H1 (cell line): Measurements from ENCODE around the gene ERICH2. TPM values are rescaled to one million over a fixed set of nuclear protein-coding genes. Genes with fewer than 3 reads are reported as not detected.

ENCODE experiments used
- CTCF ChIA-PET: fragments of 300-600 bp; sonication (Branson Sonifier 250); formaldehyde crosslinking; loops from one replicate; lab custom pipeline; 2021; ENCODE audit not compliant: partially characterized antibody; lab: Charles Lee
- POLR2A ChIA-PET: fragments of 300-600 bp; sonication (Branson Sonifier 250); formaldehyde crosslinking; loops from one replicate; lab custom pipeline; 2021; ENCODE audit warnings: inconsistent platforms; ENCODE audit not compliant: partially characterized antibody; lab: Charles Lee
- DNase-seq, 2 experiments: peaks; one replicate each; pipeline versions ENCODE4 v3.0.0 to v3.0.0-alpha.2; 2010 to 2022; ENCODE audit warnings: low spot score in 2 of 2, low read depth in 1 of 2, mixed read lengths in 1 of 2
- FAIRE-seq: peaks from 2 replicates; lab custom pipeline; 2011; peaks lifted over from hg19 to GRCh38; lab: Jason Lieb, UNC
- H2AFZ ChIP-seq: 2 replicates; pipeline ENCODE4 v1.8.1; 2012; ENCODE audit warnings: low read length, inconsistent platforms
- H2AK5ac ChIP-seq: 2 replicates; pipeline ENCODE4 v1.6.1; 2013; ENCODE audit warnings: low read depth, low read length
- H2BK120ac ChIP-seq: replicated peaks from 2 replicates; pipeline ENCODE3; 2013; ENCODE audit warnings: low read depth, low read length, inconsistent platforms
- H2BK12ac ChIP-seq: 2 replicates; pipeline ENCODE4 v1.6.1; 2013; ENCODE audit warnings: low read depth, low read length
- H2BK15ac ChIP-seq: 2 replicates; pipeline ENCODE4 v1.6.1; 2013; ENCODE audit warnings: low read length
- H2BK20ac ChIP-seq: 2 replicates; pipeline ENCODE4 v1.6.1; 2013; ENCODE audit warnings: low read length
- H2BK5ac ChIP-seq: 2 replicates; pipeline ENCODE4 v1.6.1; 2013; ENCODE audit warnings: low read depth, low read length
- H3K14ac ChIP-seq: 2 replicates; pipeline ENCODE4 v1.6.1; 2013; ENCODE audit warnings: inconsistent platforms; ENCODE audit not compliant: insufficient read length
- H3K18ac ChIP-seq: 2 replicates; pipeline ENCODE4 v1.6.1; 2013; ENCODE audit warnings: low read length; ENCODE audit errors: extremely low read depth
- H3K23ac ChIP-seq: 2 replicates; pipeline ENCODE4 v1.6.1; 2013; ENCODE audit warnings: inconsistent platforms; ENCODE audit not compliant: insufficient read length
- H3K23me2 ChIP-seq: 2 replicates; pipeline ENCODE4 v1.6.1; 2013; ENCODE audit warnings: low read depth, low read length
- H3K27ac ChIP-seq: 2 replicates; pipeline ENCODE4 v1.6.1; 2011; ENCODE audit warnings: low read depth, low read length, inconsistent platforms
- H3K27me3 ChIP-seq, 4 experiments: replicated peaks in 1 of 4; 1 replicate in 1 of 4; 2 replicates in 3 of 4; pipeline versions ENCODE4 v1.6.1 to v1.8.1; 2011 to 2013; ENCODE audit warnings: low read length in 3 of 4, mild to moderate bottlenecking in 3 of 4, inconsistent platforms in 2 of 4, mixed read lengths in 2 of 4, moderate library complexity in 1 of 4; ENCODE audit not compliant: control insufficient read depth in 3 of 4, insufficient read depth in 3 of 4; ENCODE audit errors: extremely low read depth in 1 of 4
- H3K36me3 ChIP-seq, 4 experiments: 2 replicates each; pipeline versions ENCODE4 v1.6.1 to v1.8.1; 2011 to 2013; ENCODE audit warnings: mild to moderate bottlenecking in 4 of 4, low read length in 3 of 4, moderate library complexity in 2 of 4, control low read depth in 1 of 4, inconsistent platforms in 1 of 4; ENCODE audit not compliant: insufficient read depth in 4 of 4, control insufficient read depth in 2 of 4
- H3K4ac ChIP-seq: replicated peaks from 2 replicates; pipeline ENCODE3; 2013; ENCODE audit warnings: low read length, low read depth, mixed read lengths, inconsistent platforms; ENCODE audit not compliant: insufficient read length
- H3K4me1 ChIP-seq, 4 experiments: replicated peaks in 1 of 4; 1 replicate in 1 of 4; 2 replicates in 3 of 4; pipeline versions ENCODE4 v1.6.1 to v1.8.1; 2011 to 2013; ENCODE audit warnings: low read length in 3 of 4, inconsistent platforms in 2 of 4, mixed read lengths in 1 of 4; ENCODE audit not compliant: insufficient read depth in 4 of 4, control insufficient read depth in 3 of 4
- H3K4me2 ChIP-seq, 2 experiments: 2 replicates each; pipeline versions ENCODE4 v1.6.1 to v1.8.1; 2011 to 2013; ENCODE audit warnings: low read depth in 2 of 2, low read length in 2 of 2, control low read depth in 1 of 2, inconsistent platforms in 1 of 2, mild to moderate bottlenecking in 1 of 2; ENCODE audit not compliant: insufficient read depth in 1 of 2
- H3K4me3 ChIP-seq, 4 experiments: fragments of 200-600, 300-600 bp in 1 of 4; sonication (generic), shearing (Covaris generic), sonication (Bioruptor Twin) in 1 of 4; 2 replicates each; pipeline versions ENCODE4 v1.5.1 to v1.8.1; 2011 to 2016; ENCODE audit warnings: low read length in 4 of 4, low read depth in 3 of 4, control low read depth in 2 of 4, inconsistent platforms in 2 of 4, mild to moderate bottlenecking in 2 of 4, mixed read lengths in 1 of 4, moderate library complexity in 1 of 4; ENCODE audit not compliant: insufficient read depth in 2 of 4; ENCODE audit errors: extremely low read depth in 1 of 4
- H3K56ac ChIP-seq: replicated peaks from 2 replicates; pipeline ENCODE3; 2013; ENCODE audit warnings: low read depth, mild to moderate bottlenecking, mixed read lengths, low read length, inconsistent platforms; ENCODE audit not compliant: insufficient read length
- H3K79me1 ChIP-seq: 2 replicates; pipeline ENCODE4 v1.6.1; 2013; ENCODE audit warnings: low read depth, low read length, control low read depth
- H3K79me2 ChIP-seq, 2 experiments: 2 replicates each; pipeline versions ENCODE4 v1.6.1 to v1.8.1; 2012 to 2013; ENCODE audit warnings: low read length in 2 of 2, mild to moderate bottlenecking in 2 of 2, inconsistent platforms in 1 of 2; ENCODE audit not compliant: insufficient read depth in 2 of 2, control insufficient read depth in 1 of 2
- H3K9ac ChIP-seq, 4 experiments: replicated peaks in 1 of 4; 1 replicate in 1 of 4; 2 replicates in 3 of 4; pipeline versions ENCODE4 v1.6.1 to v1.8.1; 2011 to 2013; ENCODE audit warnings: low read depth in 3 of 4, low read length in 3 of 4, control low read depth in 2 of 4, mild to moderate bottlenecking in 2 of 4, moderate library complexity in 2 of 4, inconsistent platforms in 1 of 4; ENCODE audit errors: extremely low read depth in 1 of 4
- H3K9me3 ChIP-seq, 2 experiments: 2 replicates each; pipeline versions ENCODE4 v1.6.1 to v1.8.1; 2012 to 2013; ENCODE audit warnings: mild to moderate bottlenecking in 2 of 2, moderate library complexity in 2 of 2, control low read depth in 1 of 2, inconsistent platforms in 1 of 2, low read depth in 1 of 2, low read length in 1 of 2, mixed read lengths in 1 of 2; ENCODE audit not compliant: insufficient read depth in 2 of 2
- H4K20me1 ChIP-seq, 2 experiments: replicated peaks in 1 of 2; 2 replicates each; pipeline versions ENCODE3 to v1.8.1; 2011 to 2013; ENCODE audit warnings: inconsistent platforms in 2 of 2, low read length in 2 of 2, mild to moderate bottlenecking in 1 of 2; ENCODE audit not compliant: insufficient read depth in 2 of 2, control insufficient read depth in 1 of 2
- H4K5ac ChIP-seq: 2 replicates; pipeline ENCODE4 v1.6.1; 2013; ENCODE audit warnings: low read length, low read depth, mixed read lengths, inconsistent platforms; ENCODE audit not compliant: insufficient read length
- H4K8ac ChIP-seq: 2 replicates; pipeline ENCODE4 v1.8.0; 2013; ENCODE audit warnings: mild to moderate bottlenecking, moderate library complexity, low read length, inconsistent platforms; ENCODE audit not compliant: insufficient read depth; ENCODE audit errors: extremely low read depth
- H4K91ac ChIP-seq: replicated peaks from 2 replicates; pipeline ENCODE3; 2013; ENCODE audit warnings: low read length, mixed read lengths, inconsistent platforms; ENCODE audit not compliant: insufficient read length
- BCL11A ChIP-seq, 2 experiments: IDR thresholded peaks; one replicate each; pipeline ENCODE4 v1.6.1; 2011; ENCODE audit warnings: low read depth in 2 of 2, low read length in 2 of 2, mild to moderate bottlenecking in 2 of 2
- BRCA1 ChIP-seq: IDR thresholded peaks from 2 replicates; pipeline ENCODE4 v1.6.1; 2012; ENCODE audit warnings: low read depth, low read length, improper control_type of control experiment
- CHD2 ChIP-seq: IDR thresholded peaks from 2 replicates; pipeline ENCODE4 v1.6.1; 2012; ENCODE audit warnings: low read length, improper control_type of control experiment
- EGR1 ChIP-seq: IDR thresholded peaks from 2 replicates; pipeline ENCODE4 v1.6.1; 2011; ENCODE audit warnings: low read depth, low read length, borderline replicate concordance
- EP300 ChIP-seq, 2 experiments: IDR thresholded peaks; 1 replicate in 1 of 2; 2 replicates in 1 of 2; pipeline ENCODE4 v1.6.1; 2011 to 2012; ENCODE audit warnings: low read depth in 2 of 2, low read length in 2 of 2, mild to moderate bottlenecking in 2 of 2, borderline replicate concordance in 1 of 2, inconsistent platforms in 1 of 2, moderate library complexity in 1 of 2
- GTF2F1 ChIP-seq: IDR thresholded peaks from 2 replicates; pipeline ENCODE4 v1.6.1; 2012; ENCODE audit warnings: low read depth, low read length, improper control_type of control experiment, borderline replicate concordance
- JUN ChIP-seq: IDR thresholded peaks from 2 replicates; pipeline ENCODE4 v1.6.1; 2011; ENCODE audit warnings: low read depth, mild to moderate bottlenecking, improper control_type of control experiment, low read length
- JUND ChIP-seq: IDR thresholded peaks from 2 replicates; pipeline ENCODE4 v1.6.1; 2011; ENCODE audit warnings: mild to moderate bottlenecking, improper control_type of control experiment, low read length
- NRF1 ChIP-seq: IDR thresholded peaks from 2 replicates; pipeline ENCODE4 v1.6.1; 2011; ENCODE audit warnings: mild to moderate bottlenecking, low read depth, low read length, improper control_type of control experiment
- PHF8 ChIP-seq: fragments of 200-600 bp; sonication (generic); conservative IDR thresholded peaks from 2 replicates; pipeline ENCODE4 v1.7.1; 2012; ENCODE audit warnings: low read depth, mild to moderate bottlenecking, inconsistent platforms, low read length, moderate library complexity
- POLR2A ChIP-seq, 2 experiments: IDR thresholded peaks; 1 replicate in 1 of 2; 2 replicates in 1 of 2; pipeline ENCODE4 v1.6.1; 2011; ENCODE audit warnings: low read depth in 2 of 2, low read length in 2 of 2, mild to moderate bottlenecking in 2 of 2; ENCODE audit errors: control extremely low read depth in 1 of 2
- POU5F1 ChIP-seq: IDR thresholded peaks from 2 replicates; pipeline ENCODE4 v1.6.1; 2011; ENCODE audit warnings: low read depth, mild to moderate bottlenecking, low read length, moderate library complexity
- RXRA ChIP-seq: IDR thresholded peaks from 2 replicates; pipeline ENCODE4 v1.6.1; 2011; ENCODE audit warnings: low read depth, mild to moderate bottlenecking, low read length, moderate library complexity; ENCODE audit not compliant: insufficient read depth
- TCF12 ChIP-seq: IDR thresholded peaks from 2 replicates; pipeline ENCODE4 v1.6.1; 2011; ENCODE audit warnings: low read depth, mild to moderate bottlenecking, low read length
- ZNF274 ChIP-seq: IDR thresholded peaks from 2 replicates; pipeline ENCODE4 v1.7.0; 2012; ENCODE audit warnings: low read length, borderline replicate concordance; ENCODE audit errors: extremely low read depth
- WGBS, 2 experiments: shearing (Covaris generic) in 1 of 2; methylation state at CpG; one replicate each; pipeline versions ENCODE4 v1.1.6 to v1.1.7; 2013 to 2015; ENCODE audit warnings: low lambda C conversion rate in 2 of 2, mixed read lengths in 2 of 2, inconsistent platforms in 1 of 2, low coverage in 1 of 2, missing lambda C conversion rate in 1 of 2; ENCODE audit not compliant: insufficient replicate concordance in 2 of 2, insufficient coverage in 1 of 2, insufficient read length in 1 of 2; ENCODE audit errors: extremely low coverage in 1 of 2, missing lambda C conversion rate in 1 of 2; 5-methylcytosine and 5-hydroxymethylcytosine counted together
- polyA plus RNA-seq, 7 experiments: library from polyadenylated mRNA; depleted of rRNA in 3 of 7; stranded (reverse) in 5 of 7; unstranded in 2 of 7; fragments of >200 nt in 5 of 7; fragments of 200-250 nt in 2 of 7; gene quantifications; 1 replicate in 5 of 7; 2 replicates in 1 of 7; 4 replicates in 1 of 7; pipeline versions ENCODE4 v1.2.1 to v1.2.3, GENCODE V29; 2011 to 2013; ENCODE audit warnings: missing spikeins in 2 of 7, mixed read lengths in 2 of 7
- total RNA-seq: library from RNA; stranded (reverse); fragmentation: NEBNext Ultra II Directional; extraction: Animal tissue kit (Norgen Biotek cat#: 25700); gene quantifications from 2 replicates; pipeline ENCODE4 v1.2.1, GENCODE V29; 2021

Gene ERICH2
- total and polyA plus RNA-seq, 2 of the 8 experiments (the other 6 are each of a cell fraction or from before 2014, with no cell fraction given) = 0.20 to 2.1 TPM

GRCh38 chr2:170739507-170740046, 30.6 kb upstream of the ERICH2 start:
- H3K79me1 ChIP-seq = no peaks in the 10 kb centered on the region
- TF ChIP-seq RXRA = no peak
- no peak for TF ChIP-seq ZNF274
- TF ChIP-seq POU5F1 = no peak
- no peak for TF ChIP-seq PHF8
- TF ChIP-seq EGR1 = no peak
- no peak for TF ChIP-seq BRCA1
- no peak for TF ChIP-seq BCL11A (IDR thresholded peaks at IDR 0.05; ENCODE audit: low read depth in 2 of 2, low read length in 2 of 2)
- TF ChIP-seq JUN = no peak
- TF ChIP-seq POLR2A (IDR thresholded peaks at IDR 0.05; ENCODE audit: control extremely low read depth in 1 of 2, low read depth in 2 of 2, low read length in 2 of 2) = no peak
- no peak for TF ChIP-seq CHD2
- no peak for TF ChIP-seq EP300 (IDR thresholded peaks at IDR 0.05; ENCODE audit: borderline replicate concordance in 1 of 2, low read depth in 2 of 2, low read length in 2 of 2)
- no peak for TF ChIP-seq TCF12
- no peak for TF ChIP-seq NRF1
- no peak for TF ChIP-seq GTF2F1
- TF ChIP-seq JUND = no peak
- TF ChIP-seq, all 59 proteins: peak for 0
- FAIRE-seq = no peak
- Histone ChIP-seq H2BK5ac (no peak overlapping the region), H4K5ac (no peak overlapping the region), H3K79me2 (no peaks in the 10 kb centered on the region), H4K8ac (no peak overlapping the region), H3K4me1 (no peaks in the 10 kb centered on the region), H3K4me3 (no peak overlapping the region), H4K91ac (no peak overlapping the region), H2BK20ac (no peak overlapping the region), H3K9ac (no peak overlapping the region), H2BK120ac (no peak overlapping the region), H2BK15ac (no peak overlapping the region), H3K27ac (no peak overlapping the region), H3K14ac (no peak overlapping the region), H3K4me2 (no peak overlapping the region), H3K18ac (no peak overlapping the region), H3K4ac (no peak overlapping the region), H2BK12ac (no peak overlapping the region), H3K23me2 (no peaks in the 10 kb centered on the region; the same call in 1 of the 2 replicates), H2AK5ac (no peak overlapping the region), H2AFZ (no peak overlapping the region), H3K36me3 (no peaks in the 10 kb centered on the region), H4K20me1 (no peaks in the 10 kb centered on the region), H3K23ac (no peak overlapping the region), H3K27me3 (no peaks in the 10 kb centered on the region), H3K9me3 (no peaks in the 10 kb centered on the region), H3K56ac (no peak overlapping the region)
- no peak for DNase-seq
- ChIA-PET CTCF (interaction anchor here (0.8 to 3.7 kb wide), 7 partner anchors 9 to 378 kb away, joined by 3 to 14 read pairs (median 5); no protein-coding TSS in a partner anchor), POLR2A (no interaction called here)
- WGBS, 2 experiments = 89% methylated on average over 3 of the region's 3 CpGs; no CpG with 5 or more reads in 1 of the 2 experiments
